A204.1 (cell line): ENCODE measurements around the gene PCBP1.
"Not testable (repeated sequence)": the region's sequence is repeated elsewhere in the genome, so short reads cannot be mapped to it uniquely, and the experiment has no call there.

Experiments
- FAIRE-seq: peaks from 2 replicates; lab custom pipeline; 2012; peaks lifted over from hg19 to GRCh38; lab: Jason Lieb, UNC

PCBP1 gene

DNA sequence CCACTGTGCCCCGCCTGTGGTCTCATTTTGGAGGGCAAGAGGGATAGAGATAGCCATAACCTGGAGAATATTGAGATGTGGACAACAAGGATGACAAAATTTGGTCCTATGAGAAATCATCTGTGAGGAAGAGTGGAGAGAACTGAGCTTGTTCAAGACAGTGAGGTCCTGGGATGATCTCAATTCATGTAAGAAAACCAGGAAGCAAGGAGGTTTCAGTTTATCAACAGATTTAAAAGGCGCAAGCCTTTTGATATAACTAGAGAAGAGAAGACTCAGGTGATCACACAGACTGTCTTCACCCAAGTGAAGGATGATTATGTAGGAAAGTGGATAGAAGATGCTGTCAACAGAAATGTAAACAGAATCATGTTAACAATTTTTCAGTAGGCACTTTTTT, 39.1 kb downstream of the PCBP1 start:
- no peak for FAIRE-seq

DNA sequence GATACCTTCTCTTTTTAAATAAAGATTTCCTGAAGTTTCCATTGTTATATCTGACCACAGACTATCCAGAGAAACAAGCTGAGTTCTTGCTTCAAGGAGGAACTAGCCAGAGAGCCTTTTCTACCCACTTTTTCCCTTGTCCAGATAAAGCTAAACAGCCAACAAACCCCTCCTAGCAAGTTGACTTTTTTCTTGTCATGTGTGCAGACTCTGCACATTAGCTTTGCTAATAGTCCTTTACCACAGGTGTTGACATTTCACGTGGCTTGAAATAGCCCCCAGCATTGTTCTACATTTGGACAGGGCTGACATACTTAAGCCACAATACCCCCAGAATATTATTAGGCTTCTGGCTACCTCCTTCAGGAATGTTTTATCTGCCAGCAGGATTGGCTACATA, 40.7 kb downstream of the PCBP1 start:
- FAIRE-seq = no peak

DNA sequence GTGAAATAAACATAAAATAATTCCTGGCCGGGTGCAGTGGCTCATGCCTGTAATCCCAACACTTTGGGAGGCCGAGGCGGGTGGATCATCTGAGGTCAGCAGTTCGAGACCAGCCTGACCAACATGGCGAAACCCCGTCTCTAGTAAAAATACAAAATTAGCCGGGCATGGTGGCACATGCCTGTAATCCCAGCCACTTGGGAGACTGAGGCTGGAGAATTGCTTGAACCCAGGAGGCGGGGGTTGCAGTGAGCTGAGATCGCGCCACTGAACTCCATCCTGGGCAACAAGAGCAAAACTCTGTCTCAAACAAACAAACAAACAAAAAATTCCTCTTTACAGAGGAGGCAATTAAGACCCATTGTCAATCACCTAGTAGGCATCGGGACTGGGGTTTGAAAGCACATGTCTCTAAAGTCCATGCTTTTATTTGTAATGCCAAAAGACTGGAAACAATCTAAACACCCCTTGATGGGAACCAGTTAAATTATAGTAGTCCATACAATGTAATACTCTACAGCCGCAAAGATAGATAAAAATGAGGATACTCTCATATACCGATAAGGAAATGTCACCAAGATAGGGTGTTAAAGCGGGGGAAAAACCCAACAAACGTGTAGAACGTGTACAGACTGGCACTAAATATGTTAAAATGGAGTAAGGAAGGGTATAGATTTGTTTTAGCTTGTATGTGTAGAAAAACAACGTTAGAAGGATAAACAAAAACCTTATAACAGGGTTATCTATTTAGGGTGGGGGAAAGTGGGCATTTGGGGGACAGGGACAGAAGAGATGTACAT, 44.3 kb downstream of the PCBP1 start:
- FAIRE-seq = not testable (repeated sequence)

DNA sequence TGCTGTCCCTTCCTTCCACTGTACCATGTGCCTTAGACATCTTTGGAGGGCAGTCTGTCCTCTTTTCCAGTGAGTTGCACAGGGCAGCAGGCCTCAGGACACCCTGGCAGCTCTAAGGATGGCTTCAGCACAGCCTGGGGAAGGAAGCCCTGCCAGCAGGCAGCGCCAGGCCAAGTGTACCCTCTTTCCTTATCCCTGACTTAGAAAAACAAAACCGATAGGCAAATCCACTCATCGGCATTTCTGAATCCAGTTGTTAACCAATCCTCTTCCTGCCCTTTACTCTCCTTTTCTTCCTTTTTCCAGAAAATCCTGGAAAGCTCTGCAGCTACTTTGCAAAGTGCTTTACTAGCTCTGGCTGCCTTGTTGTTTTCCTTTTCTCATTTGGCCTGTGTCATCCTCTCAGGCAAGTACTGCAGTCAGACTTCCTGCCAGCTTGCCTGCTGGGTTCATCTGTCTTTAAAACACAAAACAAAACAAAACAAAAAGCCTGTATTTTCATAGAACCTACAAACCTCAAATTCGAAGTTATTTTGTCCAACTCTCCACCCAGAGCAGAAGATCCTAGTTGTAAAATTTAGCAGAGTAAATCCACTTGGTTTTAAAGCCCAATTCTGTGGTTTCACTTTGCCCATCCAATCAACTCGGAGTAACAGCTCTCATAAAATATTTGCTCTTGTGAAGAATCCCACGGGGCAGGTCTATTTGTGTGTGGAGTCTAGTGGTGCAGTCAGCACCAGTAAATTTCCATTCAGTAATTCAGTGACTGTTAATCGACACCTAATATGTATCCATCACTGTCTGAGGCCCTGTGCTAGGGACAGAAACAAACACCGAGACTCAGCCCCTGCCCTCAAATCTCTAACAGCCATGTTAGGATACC, 45.2 kb downstream of the PCBP1 start:
- no peak for FAIRE-seq

DNA sequence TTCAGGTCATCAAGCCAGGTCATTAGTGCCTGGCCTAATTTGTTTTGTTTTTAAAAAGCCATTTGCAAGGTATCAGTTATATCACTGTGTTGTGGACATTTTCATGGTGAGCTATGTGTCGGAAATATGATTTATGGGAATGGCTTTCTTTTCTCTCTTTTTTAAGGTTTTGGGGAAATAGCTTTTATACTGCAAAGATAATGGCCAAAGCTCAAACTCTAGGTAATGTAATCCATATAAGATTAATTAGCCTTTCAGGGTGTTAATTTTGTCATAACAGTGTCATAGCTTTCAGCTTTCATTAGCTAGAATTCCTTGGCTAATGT, 45.8 kb downstream of the PCBP1 start:
- FAIRE-seq = no peak

DNA sequence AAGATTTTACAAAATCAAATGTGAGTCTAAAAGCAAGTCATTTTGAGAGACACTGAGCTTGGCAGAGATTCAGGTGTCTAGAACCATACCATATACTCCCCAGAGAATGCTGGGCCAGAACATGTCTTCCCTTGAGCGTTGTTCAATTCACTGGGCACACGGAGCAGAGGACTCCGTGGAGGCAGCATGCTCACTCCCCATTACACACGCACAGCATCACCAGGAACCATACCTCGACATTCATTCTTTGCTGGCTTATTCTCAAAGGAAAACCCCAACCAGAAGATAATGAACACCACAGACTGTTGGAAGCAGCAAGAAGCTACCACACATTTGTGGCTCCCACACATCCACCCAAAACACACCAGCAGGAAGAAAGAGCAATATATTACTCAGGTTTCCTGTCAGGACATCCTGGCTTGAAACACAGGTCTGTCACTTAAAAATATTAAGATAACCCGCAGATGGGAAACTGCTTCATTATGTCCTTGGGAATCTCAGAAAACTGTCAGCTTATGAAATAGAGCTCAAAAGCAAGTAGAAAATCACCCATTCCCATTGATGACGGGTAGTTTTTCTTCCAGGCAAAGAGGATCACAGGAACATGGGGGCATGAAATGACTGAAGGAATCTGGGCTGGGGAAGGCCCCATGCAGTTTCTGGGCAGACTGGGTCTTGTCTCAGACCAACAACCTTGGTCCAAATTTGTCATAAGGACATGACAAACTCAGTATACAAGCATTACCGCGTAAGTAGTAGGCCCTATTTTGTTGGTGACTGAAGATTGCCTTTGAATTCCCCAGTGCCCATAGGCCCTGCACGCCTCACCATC, 46.4 kb downstream of the PCBP1 start:
- no peak for FAIRE-seq

DNA sequence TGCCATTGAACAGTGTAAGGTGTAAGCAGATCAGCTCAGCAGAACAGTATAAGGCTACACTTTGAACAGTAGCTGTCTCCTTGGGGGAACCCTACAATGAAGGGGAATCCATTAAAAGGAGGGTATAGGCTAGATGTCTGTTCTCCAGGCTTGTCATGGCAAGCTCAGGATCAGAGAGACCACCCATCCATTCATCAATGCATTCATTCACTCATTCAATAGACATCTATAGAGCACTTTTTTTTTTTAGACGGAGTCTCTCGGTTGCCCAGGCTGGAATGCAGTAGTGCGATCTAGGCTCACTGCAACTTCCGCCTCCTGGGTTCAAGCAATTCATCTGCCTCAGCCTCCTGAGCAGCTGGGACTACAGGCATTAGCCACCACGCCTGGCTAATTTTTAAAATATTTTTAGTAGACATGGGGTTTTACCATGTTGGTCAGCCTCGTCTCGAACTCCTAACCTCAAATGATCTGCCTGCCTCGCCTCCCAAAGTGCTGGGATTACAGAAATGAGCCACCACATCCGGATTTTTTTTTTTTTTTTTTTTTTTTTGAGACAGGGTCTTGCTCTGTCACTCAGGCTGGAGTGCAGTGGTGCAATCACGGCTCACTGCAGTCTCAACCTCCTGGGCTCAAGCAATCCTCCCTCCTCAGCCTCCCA, 47.2 kb downstream of the PCBP1 start:
- not testable (repeated sequence) for FAIRE-seq
